ENCODE data around the gene HIF1AN. TPM values are rescaled to one million over a fixed set of nuclear protein-coding genes. Genes with fewer than 3 reads are reported as not detected.
"Not testable (repeated sequence)": the region's sequence is repeated elsewhere in the genome, so short reads cannot be mapped to it uniquely, and the experiment has no call there.

The HIF1AN gene
- total RNA-seq, 1 donor from 2014 or later = 6.4 TPM

DNA sequence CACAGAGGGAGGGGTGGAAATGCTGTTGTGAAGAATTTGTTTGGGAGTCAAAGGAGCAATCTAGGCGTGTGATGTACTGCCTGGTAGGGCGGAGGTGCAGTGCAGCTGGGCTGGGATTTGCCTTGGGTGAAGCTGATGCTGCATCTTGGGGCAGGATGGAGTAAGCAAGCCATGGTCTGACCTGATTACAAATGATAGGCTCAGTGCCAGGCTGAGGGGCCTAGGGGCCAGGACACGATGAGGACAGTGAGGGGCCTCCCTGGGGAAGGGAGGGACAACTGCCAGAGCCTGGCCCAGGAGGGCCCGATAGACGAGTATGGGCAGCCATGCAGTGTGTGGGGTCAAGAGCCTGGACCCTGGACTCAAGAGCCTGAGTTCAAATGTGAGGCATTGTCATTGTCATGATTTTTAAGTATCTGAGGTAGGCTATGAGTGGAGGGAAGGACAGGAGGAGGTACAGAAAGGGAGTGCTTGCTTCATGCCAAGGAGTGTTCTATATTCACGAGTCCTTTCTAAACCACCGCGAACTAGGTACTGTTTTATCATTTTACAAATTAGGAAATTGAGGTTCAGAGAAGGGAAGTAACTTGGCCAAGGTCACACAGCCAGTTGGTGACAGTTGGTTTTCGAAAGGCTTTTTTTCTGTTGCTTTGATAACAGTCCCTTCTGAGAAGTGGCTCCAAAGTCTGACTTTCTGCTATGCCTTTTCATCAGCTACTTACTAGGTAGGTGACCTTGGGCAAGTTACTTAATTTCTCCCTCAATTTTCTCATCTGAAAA, 29.7 kb downstream of the HIF1AN start:
- no peak for DNase-seq (ENCODE audit: low read depth in 2 of 2)

DNA sequence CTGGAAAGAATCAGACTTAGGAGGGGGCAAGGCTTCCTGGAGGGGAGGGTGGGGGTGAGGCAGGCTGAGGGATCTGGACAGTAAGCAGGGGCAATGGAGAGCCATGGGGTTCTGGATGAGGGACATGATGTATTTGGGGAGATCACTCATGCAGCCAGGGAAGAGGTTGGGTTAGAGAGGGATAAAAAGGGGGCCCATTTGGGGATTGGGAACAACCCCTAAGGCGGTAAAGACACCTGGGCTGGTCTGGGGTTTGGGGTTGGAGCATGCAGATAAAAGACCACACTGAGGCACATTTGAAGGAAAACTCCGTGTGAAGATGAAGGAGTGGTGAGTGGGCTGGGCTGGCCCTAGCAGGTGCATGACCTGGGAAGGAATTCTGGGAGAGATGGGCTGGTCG, 30.8 kb downstream of the HIF1AN start:
- DNase-seq (ENCODE audit: low read depth in 2 of 2) = no peak

DNA sequence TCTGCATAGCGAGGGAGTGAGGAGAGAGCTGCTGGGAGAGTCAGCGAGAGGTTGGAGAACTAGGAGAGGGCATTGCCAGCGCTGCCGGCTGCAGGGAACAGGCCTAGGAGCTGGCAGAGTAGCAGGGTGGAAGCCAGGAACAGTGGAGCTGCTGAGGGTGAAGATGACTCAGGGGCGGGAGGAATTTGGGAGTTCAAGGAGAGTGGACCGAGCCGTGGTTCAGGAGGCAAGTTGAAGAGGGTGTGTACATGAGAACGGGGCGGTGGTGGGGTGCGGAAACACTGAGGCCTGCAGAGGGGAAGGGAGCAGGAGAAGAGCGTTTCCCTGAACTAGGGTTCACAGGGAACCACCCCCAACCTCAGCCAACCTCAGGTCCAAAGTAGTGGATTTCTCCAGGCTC, 31.5 kb downstream of the HIF1AN start:
- no peak for DNase-seq (ENCODE audit: low read depth in 2 of 2)

DNA sequence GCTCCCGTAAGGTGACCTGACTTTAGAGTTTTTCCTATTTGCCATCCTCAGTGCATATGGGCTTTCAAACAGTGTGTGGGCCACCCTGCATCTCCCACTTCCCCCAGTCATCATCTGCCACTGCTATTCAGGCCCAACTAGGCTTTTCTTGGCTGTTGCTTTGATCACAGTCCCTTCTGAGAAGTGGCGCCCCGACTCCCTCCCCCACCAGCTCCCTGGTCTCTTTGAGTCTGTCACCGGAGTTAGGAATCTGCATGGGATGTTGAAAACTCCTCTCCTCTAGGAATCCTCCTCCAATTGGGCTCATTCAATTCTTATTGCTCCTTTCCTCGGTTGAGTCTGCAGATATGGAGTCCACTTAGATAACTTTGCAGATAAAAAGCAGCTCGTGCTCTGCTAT, 32.1 kb downstream of the HIF1AN start:
- no peak for DNase-seq (ENCODE audit: low read depth in 2 of 2)

DNA sequence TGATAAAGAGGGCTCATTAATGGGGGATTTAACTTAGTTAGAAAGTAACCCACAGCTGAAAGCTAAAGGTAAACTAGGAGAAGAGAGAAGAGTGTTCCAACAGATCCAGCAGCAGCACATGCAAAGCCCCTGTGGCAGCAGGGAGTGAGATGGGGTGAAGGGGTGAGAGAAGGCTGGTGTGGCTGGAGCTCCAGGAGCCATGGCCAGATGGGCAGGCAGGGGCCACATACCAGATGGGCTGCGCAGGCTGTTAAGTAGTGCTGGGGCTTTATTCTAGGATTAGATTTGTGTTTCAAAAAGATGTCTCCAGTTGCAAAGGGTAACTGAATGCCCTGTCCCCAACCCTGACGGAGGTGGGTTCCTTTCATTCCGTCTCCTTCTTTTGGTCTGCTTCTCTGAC, 33.2 kb downstream of the HIF1AN start:
- DNase-seq (ENCODE audit: low read depth in 2 of 2) = no peak

DNA sequence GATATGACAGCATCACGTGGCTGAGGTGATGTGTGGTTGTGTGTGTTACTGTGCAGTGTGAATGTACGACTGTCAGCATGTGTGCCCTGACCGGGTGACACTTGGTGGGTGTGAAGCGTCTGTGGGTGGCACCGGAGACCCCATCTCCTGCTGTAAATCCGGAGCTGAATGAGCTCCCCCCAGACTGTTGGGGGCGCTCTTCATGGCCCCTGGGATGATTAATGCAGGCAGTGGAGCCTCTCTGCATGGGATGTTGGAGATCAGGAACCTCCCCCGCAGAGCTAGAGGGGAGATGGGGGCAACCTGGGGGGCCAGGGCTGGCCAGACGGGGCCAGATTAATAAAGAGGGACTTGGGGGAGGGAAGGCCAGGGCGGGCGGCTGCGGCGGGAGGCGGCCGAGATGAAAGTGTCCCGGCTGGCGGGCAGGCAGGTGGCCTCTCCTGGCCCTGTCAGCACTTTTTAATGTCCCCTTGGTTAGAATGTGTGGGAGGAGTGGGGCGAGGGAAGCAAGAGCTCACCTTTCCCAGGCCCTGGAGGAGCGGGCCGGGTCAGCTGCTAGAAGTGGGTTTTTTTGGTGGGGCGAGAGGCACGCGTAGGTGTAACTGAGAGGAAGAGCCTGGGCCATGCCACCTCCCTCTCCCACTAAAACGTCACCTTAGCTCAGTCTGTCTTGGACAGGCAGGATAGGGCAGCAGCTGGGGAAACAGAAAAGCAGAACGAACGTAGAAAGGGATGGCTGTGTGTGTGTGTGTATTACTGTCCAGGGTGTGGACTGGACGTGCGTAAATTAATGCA, 34.1 kb downstream of the HIF1AN start:
- DNase-seq (ENCODE audit: low read depth in 2 of 2) = no peak

DNA sequence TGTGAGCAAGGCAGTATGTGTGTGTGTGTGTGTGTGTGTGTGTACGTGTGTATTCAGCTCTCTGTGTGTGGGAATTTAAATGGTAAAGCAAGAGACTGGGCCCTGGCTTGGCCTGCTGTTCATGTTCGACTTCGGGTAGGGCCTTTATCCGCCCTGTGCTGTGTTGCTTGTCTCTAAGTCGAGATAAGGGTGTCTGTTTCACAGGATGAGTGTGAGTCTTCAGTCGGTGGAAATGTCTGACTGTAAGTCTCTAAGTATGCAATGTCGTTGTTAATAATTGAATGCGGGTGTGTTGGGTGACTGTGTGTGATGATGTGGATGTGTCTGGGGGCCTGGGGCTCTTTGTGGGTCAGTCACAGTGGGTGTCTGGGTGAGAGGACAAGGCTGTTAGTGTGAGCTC, 34.8 kb downstream of the HIF1AN start:
- DNase-seq (ENCODE audit: low read depth in 2 of 2) = no peak

DNA sequence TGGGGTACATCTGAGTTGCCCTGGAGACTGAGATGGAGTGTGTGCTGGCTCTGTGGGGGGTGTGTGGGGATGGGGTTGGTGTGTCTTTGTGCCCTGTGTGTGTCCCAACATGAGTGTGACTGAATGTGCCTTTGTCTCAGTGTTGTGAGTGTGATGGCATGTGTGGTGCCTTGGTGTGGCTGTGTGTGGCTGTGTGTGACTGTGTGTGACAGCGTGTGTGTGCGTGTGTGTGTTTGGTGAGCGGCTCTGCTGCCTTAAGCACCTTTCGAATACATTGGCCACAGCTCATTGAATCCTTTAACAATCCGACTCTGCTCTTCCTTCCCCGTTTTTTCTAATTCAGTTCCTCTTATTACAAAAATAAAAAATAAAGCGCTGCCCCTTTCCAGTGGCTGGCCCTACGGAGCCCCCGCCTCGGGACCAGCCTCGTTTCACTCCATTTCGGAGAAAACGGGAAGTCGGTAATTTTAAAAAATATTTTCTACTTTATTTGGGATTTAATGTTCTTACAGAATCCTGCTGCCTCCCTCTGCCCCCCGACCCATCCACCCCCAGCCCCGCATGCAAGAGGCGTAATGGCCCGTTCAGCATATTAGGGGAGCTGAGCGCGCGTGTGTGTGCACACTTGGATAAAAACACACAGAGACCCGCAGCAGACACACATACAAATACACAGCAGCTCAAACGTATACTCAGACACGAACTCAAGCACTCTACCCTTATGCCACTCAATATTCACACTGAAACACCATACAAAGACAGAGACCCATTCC, 35.5 kb downstream of the HIF1AN start:
- no peak for DNase-seq (ENCODE audit: low read depth in 2 of 2)

DNA sequence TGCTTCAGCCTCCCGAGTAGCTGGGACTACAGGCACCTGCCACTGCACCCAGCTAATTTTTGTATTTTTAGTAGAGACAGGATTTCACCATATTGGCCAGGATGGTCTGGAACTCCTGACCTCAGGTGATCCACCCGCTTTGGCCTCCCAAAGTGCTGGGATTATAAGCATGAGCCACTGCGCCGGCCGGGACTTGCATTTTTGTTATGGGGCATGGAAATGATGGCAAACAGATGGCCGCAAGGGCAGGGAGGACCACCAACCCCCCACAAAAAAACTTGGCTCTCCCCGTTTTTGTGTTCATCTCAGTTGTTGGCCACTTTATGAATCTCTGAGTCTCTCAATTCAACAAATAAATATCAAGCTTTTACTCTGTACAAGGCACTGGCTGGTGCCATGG, 39.4 kb downstream of the HIF1AN start:
- not testable (repeated sequence) for DNase-seq (ENCODE audit: low read depth in 2 of 2)

DNA sequence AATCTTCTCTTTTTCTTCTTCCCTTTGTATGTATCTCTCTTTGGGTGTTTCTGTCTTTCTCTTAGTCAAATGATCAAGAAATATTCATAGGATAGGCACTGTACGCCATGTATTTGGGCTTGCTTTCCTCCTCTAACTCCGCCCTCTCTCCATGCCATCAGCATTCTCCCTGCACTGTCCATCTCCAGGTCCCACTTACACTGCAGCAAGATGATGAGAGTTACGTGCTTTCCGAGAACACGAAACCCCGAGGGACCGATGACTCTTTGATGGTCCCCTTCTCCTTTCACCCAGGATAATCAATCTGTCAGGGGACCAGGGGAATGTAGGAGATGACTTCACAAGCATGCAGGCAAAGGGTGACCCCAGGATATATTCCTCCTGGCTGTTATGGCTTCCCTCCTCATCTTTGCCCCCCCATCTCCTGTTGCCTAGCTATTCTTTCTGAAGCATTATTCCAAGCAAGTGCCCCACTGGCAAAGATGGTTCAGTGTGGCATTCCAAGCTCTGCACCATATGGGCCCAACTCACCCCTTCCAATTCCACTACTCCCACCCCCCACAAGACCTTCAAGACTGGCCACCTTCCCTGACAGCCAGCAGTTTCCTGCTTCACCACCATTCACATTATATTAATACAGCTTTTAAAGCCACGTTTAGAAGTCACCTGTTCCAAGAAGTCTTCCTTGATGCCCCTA, 40.0 kb downstream of the HIF1AN start:
- DNase-seq (ENCODE audit: low read depth in 2 of 2) = no peak

DNA sequence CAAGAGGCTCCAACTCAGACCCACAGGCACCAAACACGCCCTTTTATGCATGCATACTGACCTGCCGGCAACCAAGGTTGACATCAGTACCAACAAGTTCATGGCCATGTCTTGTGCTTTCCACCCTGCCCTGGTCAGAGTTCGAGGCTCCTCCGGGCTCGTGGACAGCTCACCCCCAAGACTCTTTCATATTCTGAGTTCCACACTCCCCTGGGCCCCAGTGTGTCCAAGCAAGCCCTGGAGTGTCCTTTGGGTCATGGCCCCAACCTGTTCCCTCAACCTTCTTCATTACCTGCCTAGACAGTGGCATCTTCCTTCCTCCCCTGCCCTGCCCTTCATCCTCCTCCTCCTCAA, 40.5 kb downstream of the HIF1AN start:
- DNase-seq (ENCODE audit: low read depth in 2 of 2) = no peak

DNA sequence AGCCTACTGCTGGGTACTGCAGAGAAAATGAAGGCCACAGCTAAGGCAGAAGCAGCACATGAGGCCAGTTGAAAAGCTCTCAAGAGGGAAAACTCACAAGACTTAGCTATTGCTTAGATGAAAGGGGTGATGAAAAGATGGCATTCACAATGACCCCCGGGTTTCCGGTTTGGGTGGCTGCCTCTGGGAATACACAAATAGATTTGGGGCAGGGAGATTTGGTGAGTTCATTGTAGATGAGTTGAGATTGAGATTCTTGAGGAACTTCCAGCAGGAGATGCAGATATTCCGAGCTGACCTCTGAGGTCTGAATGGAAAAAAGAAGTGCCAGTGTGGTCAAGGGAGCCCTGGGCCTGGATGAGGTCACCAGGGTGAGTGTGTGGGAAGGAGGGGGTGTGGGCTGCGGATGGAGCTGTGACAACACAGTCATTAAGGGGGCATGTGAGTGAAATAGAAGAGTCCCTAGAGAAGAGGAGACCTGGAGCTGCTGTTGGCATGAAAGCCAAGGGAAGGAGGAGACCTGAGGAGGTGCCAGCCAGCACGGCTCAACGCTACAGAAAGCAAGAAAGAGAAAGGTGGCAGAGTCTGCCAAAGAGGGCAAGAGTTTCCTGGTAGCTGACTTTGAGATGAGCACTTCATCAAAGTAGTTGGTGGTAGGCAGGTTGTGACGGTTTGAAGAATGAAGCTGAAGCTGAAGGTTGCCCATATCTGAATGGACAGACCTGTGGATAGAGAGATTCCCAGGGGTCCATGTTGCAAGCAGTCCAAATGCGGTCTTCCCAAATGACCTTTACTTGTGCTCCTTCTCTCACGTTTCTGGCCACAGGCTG, 43.7 kb downstream of the HIF1AN start:
- DNase-seq (ENCODE audit: low read depth in 2 of 2) = no peak

DNA sequence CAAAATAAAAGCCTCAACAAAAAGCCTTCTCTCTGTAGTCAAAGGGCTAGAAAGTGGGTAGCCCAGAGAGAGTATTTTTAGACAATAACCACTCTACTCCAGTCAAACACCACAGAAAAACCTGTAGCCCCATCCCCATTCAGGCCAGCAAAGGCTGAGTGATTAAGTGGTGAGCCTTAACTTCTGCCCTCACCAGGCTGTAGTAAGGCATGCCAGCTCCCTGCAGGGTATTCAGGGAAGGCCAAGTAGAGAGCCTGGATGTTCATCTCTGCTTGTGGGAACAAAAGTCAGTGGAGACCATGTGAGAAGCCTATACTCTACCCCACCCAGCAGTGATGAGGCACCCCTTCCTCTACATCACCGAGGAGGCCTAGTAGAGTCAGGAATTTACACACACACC, 51.2 kb downstream of the HIF1AN start:
- no peak for DNase-seq (ENCODE audit: low read depth in 2 of 2)

DNA sequence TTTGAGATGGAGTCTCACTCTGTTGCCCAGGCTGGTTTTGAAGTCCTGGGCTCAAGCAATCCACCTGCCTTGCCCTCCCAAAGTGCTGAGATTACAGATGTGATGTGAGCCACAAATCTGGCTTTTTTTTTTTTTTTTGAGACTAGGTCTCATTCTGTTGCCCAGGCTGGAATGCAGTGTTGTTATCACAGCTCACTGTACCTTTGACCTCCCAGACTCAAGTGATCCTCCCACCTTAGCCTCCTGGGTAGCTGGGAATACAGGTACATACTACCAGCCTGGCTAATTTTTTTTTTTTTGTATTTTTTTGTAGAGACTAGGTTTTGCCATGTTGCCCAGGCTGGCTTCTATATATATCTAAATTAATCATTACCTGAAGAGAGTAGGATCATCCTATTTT, 62.4 kb downstream of the HIF1AN start:
- DNase-seq (ENCODE audit: low read depth in 2 of 2) = no peak

DNA sequence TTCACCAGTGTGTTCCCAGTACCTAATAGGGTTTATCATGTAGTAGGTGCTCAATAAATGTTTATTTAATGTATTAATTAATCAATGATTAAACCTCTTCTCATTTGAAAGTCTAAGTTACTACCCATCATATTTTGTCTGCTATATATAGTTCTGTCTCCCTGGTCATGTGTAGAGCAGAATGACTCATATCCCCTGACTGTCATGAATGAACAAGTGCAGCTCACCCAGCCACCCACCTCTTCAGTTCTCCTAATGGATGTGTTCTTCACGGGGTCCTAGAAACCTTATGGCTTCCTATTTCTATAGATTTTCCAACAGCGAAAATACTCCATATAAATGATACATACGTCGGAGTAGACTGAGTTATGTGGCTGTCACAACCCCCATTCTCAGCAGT, 64.5 kb downstream of the HIF1AN start:
- DNase-seq (ENCODE audit: low read depth in 2 of 2) = no peak

DNA sequence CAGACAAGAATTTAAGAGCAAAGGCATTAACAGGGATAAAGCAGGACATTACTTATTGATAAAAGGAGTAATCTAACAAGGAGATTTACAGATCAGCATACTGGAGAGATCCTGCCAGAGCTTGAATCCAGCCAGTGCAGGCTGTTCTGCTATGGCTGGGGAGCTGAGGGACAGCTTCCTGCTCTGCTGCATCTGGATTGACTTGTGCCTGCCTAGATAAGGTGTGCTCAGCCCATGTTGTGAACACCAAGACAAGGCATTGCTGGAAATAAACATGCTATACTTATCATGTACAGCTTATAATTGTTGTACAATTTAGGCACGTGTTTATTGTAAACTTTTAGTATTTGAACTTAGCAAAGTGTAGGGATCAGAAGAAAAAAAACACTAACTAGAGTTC, 71.7 kb downstream of the HIF1AN start:
- no peak for DNase-seq (ENCODE audit: low read depth in 2 of 2)

Other genes starting within 250 kb of the HIF1AN start
- gene BLOC1S2, start 249.3 kb upstream of the HIF1AN start, total RNA-seq = 25.8 and 45.6 TPM in 2 replicates
- gene PKD2L1, start 205.7 kb upstream of the HIF1AN start, total RNA-seq = not detected in 2 replicates
- 41.2 and 104 TPM in 2 replicates for gene SCD, start 188.7 kb upstream of the HIF1AN start, total RNA-seq
- under 0.01 TPM in 1 of 2 replicates, not detected in the other for gene WNT8B, start 72.9 kb upstream of the HIF1AN start, total RNA-seq
- 0.90 and 1.8 TPM in 2 replicates for gene SEC31B, start 16.1 kb upstream of the HIF1AN start, total RNA-seq
- 153 and 199 TPM in 2 replicates for gene NDUFB8, start 6.1 kb upstream of the HIF1AN start, total RNA-seq
- not detected in 2 replicates for gene PAX2, start 209.6 kb downstream of the HIF1AN start, total RNA-seq